ENCODE measurements around the gene NKAIN2. TPM values are rescaled to one million over a fixed set of nuclear protein-coding genes. Genes with fewer than 3 reads are reported as not detected.

The NKAIN2 gene
- total RNA-seq, 3 donors from 2014 or later (not counting 1 experiment from before 2014, with no cell fraction given): 0.45 TPM; not detected in 2

GRCh38 chr6:123899745-123900144 lies 96.1 kb downstream of the NKAIN2 start:
- intact Hi-C loops (cut with micrococcal nuclease): no loop called here
- no peak overlapping the region for H3K27ac Mint-ChIP-seq
- H3K4me1 Mint-ChIP-seq: no peaks in the 10 kb centered on the region
- H3K27me3 ChIP-seq (ENCODE audit: control insufficient read depth, insufficient read depth, low read length): no peaks in the 10 kb centered on the region
- 98% methylated on average over 6 of the region's 6 CpGs for WGBS (ENCODE audit: insufficient coverage)
- H3K4me1 ChIP-seq (ENCODE audit: control insufficient read depth, insufficient read depth, low read length): no peaks in the 10 kb centered on the region
- no peak for TF ChIP-seq CTCF (IDR thresholded peaks at IDR 0.05)
- H3K4me3 Mint-ChIP-seq: no peak overlapping the region
- no peaks in the 10 kb centered on the region for H3K9me3 ChIP-seq (ENCODE audit: control insufficient read depth, insufficient read depth, low read length)
- ATAC-seq: no peak
- H3K9me3 Mint-ChIP-seq: peaks cover 6 to 8% of the 10 kb centered on the region in 2 donors
- no peak overlapping the region for H3K27ac ChIP-seq (ENCODE audit: low read length)
- no peaks in the 10 kb centered on the region for H3K27me3 Mint-ChIP-seq (ENCODE audit: low read depth in 2 of 2)
- H3K36me3 Mint-ChIP-seq: no peaks in the 10 kb centered on the region
- DNase-seq: no peak
- no peak overlapping the region for H3K4me3 ChIP-seq (ENCODE audit: low read length)
- no peaks in the 10 kb centered on the region for H3K36me3 ChIP-seq (ENCODE audit: control insufficient read depth, insufficient read depth, low read length)

- Mint-ChIP-seq H3K27ac (no peak overlapping the region), H3K4me3 (no peak overlapping the region), H3K36me3 (no peaks in the 10 kb centered on the region), H3K4me1 (no peaks in the 10 kb centered on the region), H3K27me3 (ENCODE audit: low read depth in 2 of 2) (no peaks in the 10 kb centered on the region), H3K9me3 (peaks cover 6 to 10% of the 10 kb centered on the region in 2 donors)
- Histone ChIP-seq H3K4me3 (ENCODE audit: low read length) (no peak overlapping the region), H3K9me3 (ENCODE audit: control insufficient read depth, insufficient read depth, low read length) (no peaks in the 10 kb centered on the region), H3K27ac (ENCODE audit: low read length) (no peak overlapping the region), H3K27me3 (ENCODE audit: control insufficient read depth, insufficient read depth, low read length) (no peaks in the 10 kb centered on the region), H3K36me3 (ENCODE audit: control insufficient read depth, insufficient read depth, low read length) (no peaks in the 10 kb centered on the region), H3K4me1 (ENCODE audit: control insufficient read depth, insufficient read depth, low read length) (no peaks in the 10 kb centered on the region)
- ATAC-seq: no peak
- intact Hi-C loops (cut with micrococcal nuclease): no loop called here
- no peak for DNase-seq
- TF ChIP-seq CTCF (IDR thresholded peaks at IDR 0.05): no peak
- WGBS (ENCODE audit: insufficient coverage): 20% methylated on average over 1 of the region's 2 CpGs
These were observed 97.8 kb downstream of the NKAIN2 start for GRCh38 chr6:123901436-123901835.

- H3K27me3 ChIP-seq (ENCODE audit: control insufficient read depth, insufficient read depth, low read length): no peaks in the 10 kb centered on the region
- no peak for TF ChIP-seq CTCF (IDR thresholded peaks at IDR 0.05)
- ATAC-seq (no peak), DNase-seq (no peak)
- intact Hi-C loops (cut with micrococcal nuclease): no loop called here
- 92% methylated on average over 5 of the region's 6 CpGs for WGBS (ENCODE audit: insufficient coverage)
- no peak overlapping the region for H3K27ac ChIP-seq (ENCODE audit: low read length)
- no peak overlapping the region for H3K4me3 ChIP-seq (ENCODE audit: low read length)
- no peaks in the 10 kb centered on the region for H3K4me1 ChIP-seq (ENCODE audit: control insufficient read depth, insufficient read depth, low read length)
- no peaks in the 10 kb centered on the region for H3K36me3 Mint-ChIP-seq
- H3K4me1 Mint-ChIP-seq: no peaks in the 10 kb centered on the region
- no peak overlapping the region for H3K4me3 Mint-ChIP-seq
- no peaks in the 10 kb centered on the region for H3K36me3 ChIP-seq (ENCODE audit: control insufficient read depth, insufficient read depth, low read length)
- peaks cover 2 to 7% of the 10 kb centered on the region in 2 donors for H3K9me3 Mint-ChIP-seq
- no peaks in the 10 kb centered on the region for H3K27me3 Mint-ChIP-seq (ENCODE audit: low read depth in 2 of 2)
- H3K27ac Mint-ChIP-seq: no peak overlapping the region
- no peaks in the 10 kb centered on the region for H3K9me3 ChIP-seq (ENCODE audit: control insufficient read depth, insufficient read depth, low read length)
These were observed 99.2 kb downstream of the NKAIN2 start for GRCh38 chr6:123902738-123903313.

GRCh38 chr6:123904228-123904627 lies 100.6 kb downstream of the NKAIN2 start:
- intact Hi-C loops (cut with micrococcal nuclease): no loop called here
- Histone ChIP-seq H3K27me3 (ENCODE audit: control insufficient read depth, insufficient read depth, low read length) (no peaks in the 10 kb centered on the region), H3K4me3 (ENCODE audit: low read length) (no peak overlapping the region), H3K36me3 (ENCODE audit: control insufficient read depth, insufficient read depth, low read length) (no peaks in the 10 kb centered on the region), H3K9me3 (ENCODE audit: control insufficient read depth, insufficient read depth, low read length) (no peaks in the 10 kb centered on the region), H3K27ac (ENCODE audit: low read length) (no peak overlapping the region), H3K4me1 (ENCODE audit: control insufficient read depth, insufficient read depth, low read length) (no peaks in the 10 kb centered on the region)
- Mint-ChIP-seq H3K36me3 (no peaks in the 10 kb centered on the region), H3K4me3 (no peak overlapping the region), H3K27me3 (ENCODE audit: low read depth in 2 of 2) (no peaks in the 10 kb centered on the region), H3K9me3 (peaks cover 5 to 9% of the 10 kb centered on the region in 2 donors), H3K4me1 (no peaks in the 10 kb centered on the region), H3K27ac (no peak overlapping the region)
- no peak for DNase-seq
- ATAC-seq: peak in 1 of 3 donors; percentile 81
- no peak for TF ChIP-seq CTCF (IDR thresholded peaks at IDR 0.05)
- 64% methylated on average over 2 of the region's 2 CpGs for WGBS (ENCODE audit: insufficient coverage)
